Brain microvascular endothelial cell (primary cell): Measurements from ENCODE around the gene FAM229B.

Source experiments
- DNase-seq: peaks from one replicate; pipeline ENCODE4 v3.0.0-alpha.2; 2020
- H3K27ac ChIP-seq: fragments of 250-450 bp; sonication (Bioruptor Pico); 2 replicates; pipeline ENCODE4 v1.5.1; 2020; ENCODE audit warnings: mild to moderate bottlenecking, moderate library complexity
- H3K27me3 ChIP-seq: fragments of 250-450 bp; sonication (Bioruptor Pico); replicated peaks from 2 replicates; pipeline ENCODE4 v1.5.1; 2020; ENCODE audit warnings: mild to moderate bottlenecking
- H3K36me3 ChIP-seq: fragments of 250-450 bp; sonication (Bioruptor Pico); replicated peaks from 2 replicates; pipeline ENCODE4 v1.5.1; 2020; ENCODE audit warnings: mild to moderate bottlenecking
- H3K4me3 ChIP-seq: 2 replicates; pipeline ENCODE4 v1.5.1; 2011; ENCODE audit warnings: low read depth, mild to moderate bottlenecking, control low read depth, low read length, moderate library complexity
- in situ Hi-C: cut with HindIII; loops from 2 replicates; pipeline ENCODE4 v1.10.0; 2017; ENCODE audit warnings: low sequenced_read_pairs, low pct_ligation_motif_present
- TF ChIP-seq, protein P1 (sequence below): IDR thresholded peaks from 2 replicates; pipeline ENCODE4 v1.5.1; 2011; ENCODE audit warnings: low read depth, mild to moderate bottlenecking, moderate library complexity, low read length, control low read depth, inconsistent platforms; ENCODE audit errors: missing control alignments

The FAM229B gene, protein sequence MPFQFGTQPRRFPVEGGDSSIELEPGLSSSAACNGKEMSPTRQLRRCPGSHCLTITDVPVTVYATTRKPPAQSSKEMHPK

DNA sequence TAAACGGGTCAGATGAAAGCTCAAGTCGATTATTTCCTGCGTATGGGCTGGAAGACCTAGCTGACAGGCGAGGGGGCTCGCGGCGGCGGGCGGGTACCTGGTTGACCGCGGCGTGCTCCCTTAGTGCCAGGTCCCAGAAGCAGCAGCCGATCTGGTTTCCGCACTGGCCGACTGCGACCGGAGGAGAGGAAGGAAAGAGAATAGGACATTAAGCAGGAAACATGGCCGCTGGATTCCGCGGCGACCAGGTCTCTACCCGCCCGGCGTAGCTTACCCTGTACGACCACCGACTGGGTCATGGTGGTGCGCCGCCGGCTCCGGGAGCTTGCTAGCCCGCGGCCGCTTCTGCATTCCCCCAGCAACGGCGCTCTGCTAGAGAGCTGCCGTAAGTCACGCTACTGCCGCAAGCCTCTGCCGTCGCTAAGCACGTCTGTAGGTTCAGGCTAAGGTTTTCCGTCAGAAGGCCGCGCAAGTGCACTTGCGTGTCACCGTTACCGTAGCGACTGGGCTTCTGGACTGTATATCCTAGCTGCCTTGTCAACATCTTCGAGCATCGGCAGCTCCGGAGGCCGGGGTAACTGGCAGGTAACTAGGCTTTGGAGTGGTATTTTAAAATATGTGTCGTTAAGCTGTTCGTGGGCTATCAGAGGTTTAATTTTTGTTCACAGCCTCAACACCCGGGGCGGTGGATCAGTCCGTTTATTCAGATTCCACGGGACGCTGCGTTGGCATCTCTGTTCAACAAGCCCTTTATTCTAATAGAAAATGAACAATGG is at the start of gene FAM229B, which contains the start of gene TUBE1:
FAM229B (plus strand) TSS at position 456 of the 776 bp plus-strand sequence. CDS start 11,693 bp downstream, outside the sequence.
TUBE1 (minus strand) TSS at position 347 of the 776 bp plus-strand sequence; CDS start at position 299, 48 bp downstream.
- TF ChIP-seq, protein P1, sequence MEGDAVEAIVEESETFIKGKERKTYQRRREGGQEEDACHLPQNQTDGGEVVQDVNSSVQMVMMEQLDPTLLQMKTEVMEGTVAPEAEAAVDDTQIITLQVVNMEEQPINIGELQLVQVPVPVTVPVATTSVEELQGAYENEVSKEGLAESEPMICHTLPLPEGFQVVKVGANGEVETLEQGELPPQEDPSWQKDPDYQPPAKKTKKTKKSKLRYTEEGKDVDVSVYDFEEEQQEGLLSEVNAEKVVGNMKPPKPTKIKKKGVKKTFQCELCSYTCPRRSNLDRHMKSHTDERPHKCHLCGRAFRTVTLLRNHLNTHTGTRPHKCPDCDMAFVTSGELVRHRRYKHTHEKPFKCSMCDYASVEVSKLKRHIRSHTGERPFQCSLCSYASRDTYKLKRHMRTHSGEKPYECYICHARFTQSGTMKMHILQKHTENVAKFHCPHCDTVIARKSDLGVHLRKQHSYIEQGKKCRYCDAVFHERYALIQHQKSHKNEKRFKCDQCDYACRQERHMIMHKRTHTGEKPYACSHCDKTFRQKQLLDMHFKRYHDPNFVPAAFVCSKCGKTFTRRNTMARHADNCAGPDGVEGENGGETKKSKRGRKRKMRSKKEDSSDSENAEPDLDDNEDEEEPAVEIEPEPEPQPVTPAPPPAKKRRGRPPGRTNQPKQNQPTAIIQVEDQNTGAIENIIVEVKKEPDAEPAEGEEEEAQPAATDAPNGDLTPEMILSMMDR, result peak; percentile 30
- H3K4me3 ChIP-seq, result peak within 1 kb of the TSS; percentile 90
- peak; percentile 99 for DNase-seq
- peaks cover 3% of the 10 kb centered on the region for H3K36me3 ChIP-seq
- in situ Hi-C loops, result no loop called here
- H3K27me3 ChIP-seq, result no peaks in the 10 kb centered on the region
- peak within 1 kb of the TSS; percentile 89 for H3K27ac ChIP-seq

DNA sequence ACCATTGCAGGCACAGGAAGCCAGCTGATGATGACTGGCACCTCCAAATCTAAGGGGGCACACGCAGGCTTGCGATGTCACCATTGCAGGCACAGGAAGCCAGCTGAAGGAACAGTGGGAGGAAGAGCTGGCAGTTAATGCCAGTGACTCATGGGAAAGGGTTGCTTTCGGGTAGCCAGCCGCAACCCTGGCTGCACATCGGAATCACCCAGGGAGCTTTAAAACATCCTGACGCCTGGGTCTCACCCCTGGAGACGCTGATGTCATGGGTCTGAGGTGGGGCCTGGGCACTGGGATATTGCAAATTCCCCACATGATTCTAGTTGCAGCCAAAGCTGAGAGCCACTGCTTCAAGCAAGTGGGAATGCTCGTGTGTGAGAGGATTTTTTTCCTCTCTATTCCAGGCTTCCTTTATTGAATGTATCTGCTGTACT is 49.6 kb upstream of the FAM229B start:
- in situ Hi-C loops, result no loop called here
- H3K27ac ChIP-seq, result peak overlapping the region; percentile 81
- peak; percentile 92 for DNase-seq
- no peak overlapping the region for H3K4me3 ChIP-seq
- no peaks in the 10 kb centered on the region for H3K36me3 ChIP-seq
- TF ChIP-seq, protein P1, result no peak
- no peaks in the 10 kb centered on the region for H3K27me3 ChIP-seq

DNA sequence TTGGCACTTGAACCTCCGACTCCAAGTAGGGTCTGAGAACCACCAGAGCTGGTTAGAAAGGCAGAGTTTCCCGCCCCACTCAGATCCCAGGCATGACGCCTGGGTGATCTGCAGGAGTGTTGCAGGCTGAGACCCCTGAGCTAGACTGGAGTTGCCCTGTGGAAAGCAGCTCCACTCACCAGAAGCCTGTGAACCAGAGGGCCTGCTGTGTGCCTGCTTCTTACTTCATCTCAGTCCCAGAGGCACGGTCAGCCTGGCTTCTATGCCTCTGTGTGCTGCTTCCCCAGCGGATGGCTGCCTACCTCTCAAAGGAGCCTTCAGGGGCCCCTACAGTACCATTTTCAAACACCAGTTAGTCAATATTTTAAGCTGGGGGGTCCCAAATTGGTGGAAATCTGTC is 49.1 kb upstream of the FAM229B start:
- Histone ChIP-seq H3K27ac (peak overlapping the region; percentile 81), H3K4me3 (no peak overlapping the region)

GRCh38 chr6:112038756-112039430 is 48.5 kb upstream of the FAM229B start:
- H3K27ac ChIP-seq, result peak overlapping the region; percentile 81
- TF ChIP-seq, protein P1, result no peak
- no peak overlapping the region for H3K4me3 ChIP-seq
- no peak for DNase-seq
- H3K36me3 ChIP-seq, result no peaks in the 10 kb centered on the region
- in situ Hi-C loops, result no loop called here
- H3K27me3 ChIP-seq, result no peaks in the 10 kb centered on the region

More for the DNA sequence above, 49.1 kb upstream of the FAM229B start:
- DNase-seq, result no peak
- TF ChIP-seq, protein P1, result no peak
- H3K36me3 ChIP-seq, result no peaks in the 10 kb centered on the region
- no peaks in the 10 kb centered on the region for H3K27me3 ChIP-seq
- in situ Hi-C loops, result no loop called here

- no peak overlapping the region for H3K27ac ChIP-seq
- DNase-seq, result no peak
- no peaks in the 10 kb centered on the region for H3K36me3 ChIP-seq
- in situ Hi-C loops, result no loop called here
- no peaks in the 10 kb centered on the region for H3K27me3 ChIP-seq
- H3K4me3 ChIP-seq, result no peak overlapping the region
- TF ChIP-seq, protein P1, result no peak
Measured at GRCh38 chr6:112039431-112039770, 48.0 kb upstream of the FAM229B start.
